Liver (tissue), 2 donors: Measurements from ENCODE around the gene ADNP2.

Experiments
- RAD21 ChIP-seq, 2 donors: IDR thresholded peaks; 2 replicates each; pipeline ENCODE4 v1.6.1; 2016; ENCODE audit warnings: antibody characterized with exemption in 2 of 2, mild to moderate bottlenecking in 2 of 2
- SP1 ChIP-seq: IDR thresholded peaks from 2 replicates; pipeline ENCODE4 v1.6.1; 2018; ENCODE audit warnings: antibody characterized with exemption, mild to moderate bottlenecking
- TF ChIP-seq, protein P1 (sequence below): IDR thresholded peaks from 2 replicates; pipeline ENCODE4 v1.6.1; 2016; ENCODE audit warnings: antibody characterized with exemption, mild to moderate bottlenecking
- donor health status: healthy.

DNA sequence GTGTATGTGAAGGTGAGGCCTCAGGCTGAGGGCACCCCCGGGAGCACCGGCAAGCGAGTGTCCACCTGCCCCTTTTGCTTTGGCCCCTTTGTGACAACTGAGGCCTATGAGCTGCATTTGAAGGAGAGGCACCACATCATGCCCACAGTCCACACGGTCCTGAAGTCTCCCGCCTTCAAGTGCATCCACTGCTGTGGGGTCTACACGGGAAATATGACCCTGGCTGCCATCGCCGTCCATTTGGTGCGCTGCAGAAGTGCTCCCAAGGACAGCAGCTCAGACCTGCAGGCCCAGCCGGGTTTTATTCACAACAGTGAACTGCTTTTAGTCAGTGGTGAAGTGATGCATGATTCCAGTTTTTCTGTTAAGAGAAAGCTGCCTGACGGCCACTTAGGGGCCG, 28.9 kb downstream of the ADNP2 start:
- TF ChIP-seq SP1 = no peak
- TF ChIP-seq, protein P1, sequence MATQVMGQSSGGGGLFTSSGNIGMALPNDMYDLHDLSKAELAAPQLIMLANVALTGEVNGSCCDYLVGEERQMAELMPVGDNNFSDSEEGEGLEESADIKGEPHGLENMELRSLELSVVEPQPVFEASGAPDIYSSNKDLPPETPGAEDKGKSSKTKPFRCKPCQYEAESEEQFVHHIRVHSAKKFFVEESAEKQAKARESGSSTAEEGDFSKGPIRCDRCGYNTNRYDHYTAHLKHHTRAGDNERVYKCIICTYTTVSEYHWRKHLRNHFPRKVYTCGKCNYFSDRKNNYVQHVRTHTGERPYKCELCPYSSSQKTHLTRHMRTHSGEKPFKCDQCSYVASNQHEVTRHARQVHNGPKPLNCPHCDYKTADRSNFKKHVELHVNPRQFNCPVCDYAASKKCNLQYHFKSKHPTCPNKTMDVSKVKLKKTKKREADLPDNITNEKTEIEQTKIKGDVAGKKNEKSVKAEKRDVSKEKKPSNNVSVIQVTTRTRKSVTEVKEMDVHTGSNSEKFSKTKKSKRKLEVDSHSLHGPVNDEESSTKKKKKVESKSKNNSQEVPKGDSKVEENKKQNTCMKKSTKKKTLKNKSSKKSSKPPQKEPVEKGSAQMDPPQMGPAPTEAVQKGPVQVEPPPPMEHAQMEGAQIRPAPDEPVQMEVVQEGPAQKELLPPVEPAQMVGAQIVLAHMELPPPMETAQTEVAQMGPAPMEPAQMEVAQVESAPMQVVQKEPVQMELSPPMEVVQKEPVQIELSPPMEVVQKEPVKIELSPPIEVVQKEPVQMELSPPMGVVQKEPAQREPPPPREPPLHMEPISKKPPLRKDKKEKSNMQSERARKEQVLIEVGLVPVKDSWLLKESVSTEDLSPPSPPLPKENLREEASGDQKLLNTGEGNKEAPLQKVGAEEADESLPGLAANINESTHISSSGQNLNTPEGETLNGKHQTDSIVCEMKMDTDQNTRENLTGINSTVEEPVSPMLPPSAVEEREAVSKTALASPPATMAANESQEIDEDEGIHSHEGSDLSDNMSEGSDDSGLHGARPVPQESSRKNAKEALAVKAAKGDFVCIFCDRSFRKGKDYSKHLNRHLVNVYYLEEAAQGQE = no peak
- no peak for TF ChIP-seq RAD21 (IDR thresholded peaks at IDR 0.05)
